T-helper 2 cell treated with Interferon-gamma antibody and Interleukin-4, amounts not matched to agents 100 ng/mL and 5 ng/mL, for 36 hours (primary cell): ENCODE measurements around the gene RHBDD1. TPM values are rescaled to one million over a fixed set of nuclear protein-coding genes. Genes with fewer than 3 reads are reported as not detected.
"Not testable (repeated sequence)": the region's sequence is repeated elsewhere in the genome, so short reads cannot be mapped to it uniquely, and the experiment has no call there.

Experiments used
- intact Hi-C: fragments of 100-400 bp; cut with micrococcal nuclease; formaldehyde crosslinking; loops from one replicate; pipeline ENCODE4 v1.15.1; 2023
- total RNA-seq: library from RNA; stranded (reverse); gene quantifications from 2 replicates; pipeline ENCODE4 v1.2.3, GENCODE V29; 2022

The RHBDD1 gene
- total RNA-seq, 1 donor from 2014 or later = 33.3 TPM

- intact Hi-C loops = loop anchor here (5.0 to 10.0 kb wide), 4 partner anchors 417 to 1914 kb away; partner anchors contain the start of genes AGFG1 and DOCK10
Observed at GRCh38 chr2:226839161-226839560, 3.3 kb downstream of the RHBDD1 start.

GRCh38 chr2:226839951-226840350 is 4.1 kb downstream of the RHBDD1 start:
- intact Hi-C loops = loop anchor here (5.0 to 10.0 kb wide), 4 partner anchors 418 to 1915 kb away; partner anchors contain the start of genes AGFG1 and DOCK10

- intact Hi-C loops = not testable (repeated sequence)
Observed at GRCh38 chr2:226843001-226843400, 7.1 kb downstream of the RHBDD1 start.

- intact Hi-C loops = no loop called here
Observed at GRCh38 chr2:226845386-226846116, 9.7 kb downstream of the RHBDD1 start.

GRCh38 chr2:226847090-226847489 is 11.2 kb downstream of the RHBDD1 start:
- intact Hi-C loops = no loop called here

GRCh38 chr2:226847511-226847910 is 11.7 kb downstream of the RHBDD1 start:
- intact Hi-C loops = no loop called here

- intact Hi-C loops = no loop called here
Observed at GRCh38 chr2:226849349-226849748, 13.5 kb downstream of the RHBDD1 start.

GRCh38 chr2:226850024-226850423 is 14.2 kb downstream of the RHBDD1 start:
- intact Hi-C loops = no loop called here

GRCh38 chr2:226855787-226856186 is 19.9 kb downstream of the RHBDD1 start:
- intact Hi-C loops = no loop called here

GRCh38 chr2:226860087-226860486 is 24.2 kb downstream of the RHBDD1 start:
- intact Hi-C loops = no loop called here

- intact Hi-C loops = no loop called here
Observed at GRCh38 chr2:226862623-226863022, 26.8 kb downstream of the RHBDD1 start.

GRCh38 chr2:226865273-226865672 is 29.4 kb downstream of the RHBDD1 start:
- intact Hi-C loops = no loop called here

GRCh38 chr2:226865710-226866109 is 29.9 kb downstream of the RHBDD1 start:
- intact Hi-C loops = no loop called here

GRCh38 chr2:226868331-226869162 is 32.7 kb downstream of the RHBDD1 start:
- intact Hi-C loops = no loop called here

- intact Hi-C loops = no loop called here
Observed at GRCh38 chr2:226869371-226869770, 33.5 kb downstream of the RHBDD1 start.

- intact Hi-C loops = no loop called here
Observed at GRCh38 chr2:226873051-226873620, 37.3 kb downstream of the RHBDD1 start.

GRCh38 chr2:226873826-226874225 is 38.0 kb downstream of the RHBDD1 start:
- intact Hi-C loops = no loop called here

GRCh38 chr2:226874749-226875148 is 38.9 kb downstream of the RHBDD1 start:
- intact Hi-C loops = no loop called here

- intact Hi-C loops = no loop called here
Observed at GRCh38 chr2:226875438-226876225, 39.8 kb downstream of the RHBDD1 start.

- intact Hi-C loops = no loop called here
Observed at GRCh38 chr2:226877491-226877890, 41.6 kb downstream of the RHBDD1 start.

GRCh38 chr2:226881287-226881686 is 45.4 kb downstream of the RHBDD1 start:
- intact Hi-C loops = no loop called here
